ENCODE measurements around the gene LRP5.

GRCh38 chr11:68450711-68451110, 138.3 kb downstream of the LRP5 start:
- TF ChIP-seq CTCF (IDR thresholded peaks at IDR 0.05) (no peak), POLR2A (IDR thresholded peaks at IDR 0.05) (no peak)

Data from testis (tissue), 2 donors.